T-helper 9 cell (primary cell): ENCODE data around the gene HADH.
A peak's percentile ranks its signal among the peaks of the same experiment; 100 is the strongest.
"Not testable (repeated sequence)": the region's sequence is repeated elsewhere in the genome, so short reads cannot be mapped to it uniquely, and the experiment has no call there.

Experiments
- DNase-seq: peaks from one replicate; pipeline ENCODE4 v3.0.0-alpha.2; 2020

HADH gene

DNA sequence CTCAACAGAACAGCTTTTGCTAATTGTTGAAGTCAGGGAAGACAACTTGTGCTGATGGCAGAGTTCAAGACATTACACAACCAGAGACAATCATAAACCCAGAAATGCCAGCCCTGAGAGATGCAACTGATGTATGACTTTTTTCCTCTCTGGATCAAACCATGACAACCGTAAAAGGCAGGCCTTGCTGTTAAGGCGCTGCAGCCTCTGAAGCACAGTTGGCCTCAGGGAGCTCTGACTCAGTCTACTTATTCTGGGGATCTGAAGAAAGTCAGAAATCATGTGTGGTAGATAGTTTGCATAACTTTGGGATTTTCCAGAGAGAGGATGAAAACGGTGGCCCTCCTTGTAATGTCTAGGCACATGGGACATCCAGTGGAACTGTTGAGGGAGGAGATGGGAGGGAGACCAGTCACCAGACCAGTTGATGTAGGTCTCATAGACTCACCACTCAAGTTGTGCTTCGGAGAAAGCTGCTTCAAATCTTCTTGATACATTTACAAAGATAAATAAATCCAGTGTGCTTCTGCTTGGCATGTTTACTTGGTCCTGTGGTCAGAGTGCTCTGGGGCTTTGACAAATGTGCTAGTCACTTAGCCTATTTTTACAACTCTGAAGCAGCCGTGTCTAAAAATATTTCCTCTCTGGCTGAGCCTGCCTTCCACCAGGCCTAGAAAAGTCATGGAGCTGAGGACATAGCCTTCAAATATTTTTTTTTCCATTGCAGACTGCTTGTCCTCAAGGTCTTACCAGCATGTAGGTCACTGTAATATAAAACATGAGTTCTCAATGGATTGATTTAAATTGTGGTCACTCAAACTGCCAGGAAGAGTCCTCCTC is 7.5 kb downstream of the HADH start:
- DNase-seq: no peak

DNA sequence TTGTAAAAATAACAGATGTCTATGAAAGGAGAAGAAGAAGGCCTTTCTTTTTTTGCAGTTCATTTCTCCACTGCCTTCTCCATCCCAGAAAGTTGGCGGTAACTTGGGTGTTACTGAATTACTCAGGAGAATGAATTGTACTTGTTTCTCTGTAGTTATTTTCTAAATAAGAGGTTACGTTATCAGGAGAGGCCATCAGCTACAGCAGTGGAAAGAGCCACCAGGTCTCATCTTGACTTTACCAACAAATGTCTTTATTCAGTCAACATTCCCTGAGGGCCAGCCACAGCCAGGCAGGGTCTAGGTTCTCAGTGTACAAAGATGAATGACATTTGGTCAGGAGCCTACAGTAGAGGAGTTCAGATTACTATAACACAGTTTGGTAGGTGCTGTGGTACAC is 8.1 kb downstream of the HADH start:
- DNase-seq: no peak

DNA sequence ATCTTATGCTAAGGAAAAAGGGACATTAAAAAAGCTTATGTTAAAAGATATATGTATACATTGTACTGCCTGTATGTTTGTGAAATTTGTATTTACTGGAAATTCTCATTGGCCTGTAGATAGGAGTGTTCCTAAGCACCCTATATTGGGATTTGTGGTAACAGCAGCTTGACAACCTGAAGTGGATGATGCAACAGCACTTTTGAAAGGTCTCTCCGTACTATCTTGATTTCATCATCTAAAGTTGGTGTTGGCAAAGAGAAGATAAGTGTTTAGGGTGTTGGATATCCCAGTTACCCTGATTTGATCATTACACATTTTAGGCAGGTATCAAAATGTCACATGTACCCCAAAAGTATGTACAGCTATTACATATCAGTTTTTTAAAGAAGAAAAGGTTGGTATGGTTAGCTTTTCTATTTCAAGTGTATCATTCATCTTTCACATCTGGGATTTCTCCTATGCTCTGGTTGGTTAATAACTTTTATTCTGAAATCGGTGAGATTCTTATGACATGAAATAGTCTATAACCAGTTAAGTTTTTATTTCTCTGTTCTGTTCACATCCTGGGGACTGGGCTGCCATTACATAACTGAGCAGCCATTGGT is 10.3 kb downstream of the HADH start:
- DNase-seq: no peak

DNA sequence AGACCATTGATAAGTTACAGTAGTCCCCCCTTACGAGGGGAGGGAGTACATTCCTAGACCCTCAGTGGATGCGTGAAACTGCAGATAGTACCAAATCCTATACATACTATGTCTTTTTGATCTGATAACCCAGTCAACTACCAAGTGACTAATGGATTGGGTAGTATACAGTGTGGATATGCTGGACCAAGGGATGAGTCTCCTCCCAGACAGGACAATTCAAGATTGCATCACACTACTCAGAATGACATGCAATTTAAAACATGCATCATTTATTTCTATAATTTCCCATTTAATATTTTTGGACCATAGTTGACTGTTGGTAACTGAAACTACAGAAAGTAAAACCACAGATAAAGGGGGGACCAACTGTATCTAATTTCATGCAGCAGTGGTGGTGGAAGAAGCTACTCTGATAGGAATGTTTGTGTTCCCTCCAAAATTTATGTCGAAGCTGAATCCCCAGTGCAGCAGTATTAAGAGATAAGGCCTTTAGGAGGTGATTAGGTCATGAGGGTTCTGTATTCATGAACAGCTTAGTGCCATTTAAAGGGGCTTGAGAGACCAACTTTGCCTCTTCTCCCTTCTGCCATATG is 11.9 kb downstream of the HADH start:
- DNase-seq: no peak

DNA sequence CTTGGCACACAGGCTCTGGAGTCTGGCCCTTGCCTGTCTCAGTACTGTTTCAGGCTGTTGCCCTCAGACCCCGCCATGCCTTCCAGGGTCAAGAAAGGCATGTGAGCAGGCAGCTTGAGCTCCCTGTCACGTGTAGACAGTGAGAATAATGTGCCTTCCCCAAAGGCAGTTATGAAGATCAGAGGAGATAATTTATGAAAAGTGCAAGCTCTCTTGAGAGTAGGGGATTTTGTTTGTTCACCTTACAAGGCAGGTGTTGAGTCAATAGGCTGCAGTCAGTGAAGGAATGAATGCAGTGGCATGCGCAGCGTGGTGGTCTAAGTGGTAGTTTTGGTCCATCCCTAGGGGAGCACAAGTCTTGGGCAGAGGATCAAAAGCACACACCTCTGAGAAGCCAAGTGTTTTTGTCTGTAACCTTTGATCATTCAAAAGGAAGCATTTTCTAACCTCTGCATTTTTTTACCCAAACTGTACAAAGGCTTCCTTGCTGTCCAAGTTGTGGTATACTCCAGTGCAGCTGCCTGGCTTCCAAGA is 14.4 kb downstream of the HADH start:
- DNase-seq: no peak

DNA sequence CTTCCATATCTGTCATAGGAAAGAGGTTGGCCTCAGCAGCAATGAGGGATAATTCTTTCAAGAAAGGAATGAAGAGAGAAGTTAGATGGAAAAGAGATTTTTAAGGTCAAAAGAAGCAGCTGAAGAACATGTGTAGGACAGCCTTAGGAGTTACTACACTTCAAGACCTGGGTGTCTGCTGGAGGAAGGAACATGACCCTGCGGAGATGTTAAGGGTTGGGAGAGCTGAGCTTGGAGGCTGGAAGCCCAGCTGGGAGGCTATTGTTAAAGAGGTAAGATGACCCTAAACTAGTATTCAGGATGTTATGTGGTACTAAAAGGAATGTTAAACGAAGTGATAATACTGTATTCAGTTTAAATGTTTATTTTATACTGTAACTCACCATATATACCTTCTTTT is 15.0 kb downstream of the HADH start:
- no peak for DNase-seq

DNA sequence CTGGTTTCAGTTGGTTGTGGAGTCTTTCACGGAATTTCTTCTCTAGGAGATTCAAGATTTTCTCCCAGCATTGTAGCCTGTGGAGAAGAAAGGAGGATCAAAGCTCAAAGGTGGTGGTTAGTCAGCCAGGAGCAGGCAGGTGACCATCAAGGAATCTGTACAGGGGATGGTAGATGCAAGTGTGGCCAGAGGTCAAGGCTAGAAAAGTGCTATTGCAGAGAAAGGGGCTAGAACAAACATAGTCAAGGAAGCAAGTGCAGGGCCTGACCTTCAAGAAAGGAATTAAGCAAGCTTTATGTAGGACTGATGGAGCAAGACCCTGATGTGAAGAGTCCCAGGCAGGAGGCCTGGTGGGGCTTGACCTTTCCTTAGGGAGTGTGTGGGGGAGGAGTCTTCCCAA is 16.1 kb downstream of the HADH start:
- no peak for DNase-seq

DNA sequence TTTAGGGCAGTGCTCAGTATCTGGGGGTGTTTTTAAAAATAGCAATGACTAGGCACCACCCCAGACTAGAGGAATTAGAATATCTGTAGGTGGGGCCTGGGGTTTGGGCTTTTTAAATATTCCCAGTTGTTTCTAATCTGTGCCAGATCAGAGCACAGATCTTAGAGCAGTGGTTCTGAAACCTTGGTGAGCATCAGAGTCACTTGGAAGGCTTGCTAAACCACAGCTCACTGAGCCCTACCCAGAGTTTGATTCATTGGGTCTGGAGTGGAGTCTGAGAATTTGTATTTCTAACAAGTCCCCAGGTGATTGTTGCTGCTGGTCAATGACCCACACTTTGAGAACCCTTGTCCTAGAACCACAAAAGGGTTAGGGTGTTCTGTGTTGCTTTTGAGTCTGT is 16.7 kb downstream of the HADH start:
- DNase-seq: no peak

DNA sequence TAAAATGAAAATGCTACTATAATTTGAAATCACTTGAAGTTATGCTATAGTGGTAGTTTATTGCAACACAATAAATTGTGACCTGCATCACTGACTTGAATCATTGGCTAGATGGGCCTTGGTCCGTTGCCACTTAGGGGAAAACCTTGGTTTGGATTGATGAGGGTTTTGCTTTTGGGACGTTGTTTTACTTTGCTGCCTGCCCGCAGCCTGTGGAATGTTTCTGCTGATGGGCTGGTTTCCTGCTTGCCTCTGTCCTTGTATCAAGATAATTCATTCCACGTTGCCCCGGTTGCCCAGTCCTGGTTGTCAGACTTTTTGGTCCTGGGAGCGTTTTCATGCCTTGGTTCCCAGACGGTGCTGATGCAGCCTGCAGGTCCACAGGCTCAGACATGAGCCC is 18.3 kb downstream of the HADH start:
- DNase-seq: no peak

DNA sequence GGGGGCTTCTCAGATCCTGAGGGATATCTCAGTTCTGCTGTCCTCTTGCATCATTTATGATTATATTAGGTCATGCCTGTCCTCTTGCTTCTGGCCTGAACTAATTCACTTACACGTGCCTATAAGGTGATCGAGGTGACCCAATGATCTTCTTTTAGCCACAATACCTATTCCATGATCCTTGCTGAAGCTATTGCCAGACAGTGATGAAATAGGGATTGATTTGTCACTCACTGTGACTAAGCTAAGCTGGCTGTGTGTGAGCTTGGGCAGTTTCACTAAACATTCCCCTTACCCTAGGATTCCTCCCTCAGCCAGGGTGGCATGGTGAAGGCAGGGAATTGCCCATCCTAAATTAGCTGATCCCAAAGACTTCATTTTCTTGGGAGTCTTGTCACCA is 19.0 kb downstream of the HADH start:
- no peak for DNase-seq

DNA sequence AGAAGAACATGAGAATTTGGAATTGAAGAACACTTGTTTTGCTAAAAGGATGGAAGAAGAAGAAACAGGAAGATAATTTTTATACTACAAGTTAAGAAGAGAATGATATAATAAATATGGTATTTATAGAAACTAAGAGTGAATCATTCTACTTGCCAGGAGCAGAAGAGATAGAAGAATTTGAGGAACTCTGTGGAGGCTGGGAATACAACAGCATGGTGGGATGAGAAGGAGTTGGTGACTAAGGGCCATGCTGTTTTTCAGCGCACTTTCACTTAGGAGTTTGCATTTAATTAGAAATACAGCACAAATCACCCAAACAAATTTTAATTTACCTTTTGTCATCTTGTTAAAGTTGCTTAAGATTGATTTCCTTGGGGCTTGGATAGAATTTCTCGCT is 20.5 kb downstream of the HADH start:
- no peak for DNase-seq

DNA sequence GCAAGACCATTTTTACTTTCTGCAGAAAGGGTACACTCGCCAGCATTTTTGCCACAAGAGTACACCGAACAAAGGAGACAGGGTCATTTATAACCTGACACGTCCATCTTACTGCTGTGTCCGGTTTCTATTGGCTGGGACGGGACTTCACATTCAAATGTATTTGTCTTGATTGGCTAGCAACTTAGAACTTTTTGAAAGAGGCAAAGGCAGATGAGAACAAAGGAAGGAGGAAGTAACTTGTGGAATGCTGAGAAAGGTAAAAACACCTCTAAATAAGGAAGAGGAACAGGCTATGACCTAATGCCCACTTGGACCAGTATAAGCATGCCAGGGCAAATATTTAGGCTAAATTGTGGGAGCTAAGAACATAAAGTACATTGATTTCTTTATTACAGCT is 22.7 kb downstream of the HADH start:
- not testable (repeated sequence) for DNase-seq

DNA sequence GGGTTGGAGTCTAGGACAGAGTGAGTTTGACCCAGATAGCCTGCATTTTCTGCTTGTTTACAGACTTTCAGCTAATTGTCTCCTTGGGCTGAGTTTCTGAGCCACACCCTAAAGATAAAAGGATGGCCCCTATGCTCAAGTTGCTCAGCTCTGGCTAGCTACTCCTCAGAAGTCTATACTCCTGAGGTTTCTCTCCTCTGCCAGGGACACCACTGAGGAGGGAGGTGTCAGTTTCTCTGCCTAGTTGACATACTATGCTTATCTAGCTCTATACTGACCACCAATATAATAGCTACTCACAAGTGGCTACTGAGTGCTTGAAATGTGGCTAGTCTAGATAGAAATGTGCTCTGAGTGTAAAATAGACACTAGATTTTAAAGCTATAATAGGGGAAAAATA is 23.6 kb downstream of the HADH start:
- DNase-seq: no peak

DNA sequence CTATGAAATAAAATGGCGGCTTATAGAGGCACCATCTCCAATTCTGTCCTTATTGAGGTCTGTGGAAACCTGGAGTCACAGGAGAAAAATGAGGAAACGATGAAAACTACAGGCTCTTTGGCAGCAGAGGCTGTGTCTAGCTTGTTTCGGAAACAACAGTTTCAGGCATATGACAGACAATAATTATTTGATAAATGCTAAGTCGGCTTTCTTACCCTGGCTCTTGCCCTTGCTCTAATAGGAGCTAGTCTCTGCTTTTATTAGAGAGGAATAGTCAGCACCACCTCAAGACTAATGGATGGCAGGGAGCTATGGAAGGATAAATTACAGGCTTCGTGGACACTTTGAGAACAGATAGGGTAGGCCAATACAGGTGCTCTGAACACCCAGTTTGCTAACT is 24.3 kb downstream of the HADH start:
- no peak for DNase-seq

DNA sequence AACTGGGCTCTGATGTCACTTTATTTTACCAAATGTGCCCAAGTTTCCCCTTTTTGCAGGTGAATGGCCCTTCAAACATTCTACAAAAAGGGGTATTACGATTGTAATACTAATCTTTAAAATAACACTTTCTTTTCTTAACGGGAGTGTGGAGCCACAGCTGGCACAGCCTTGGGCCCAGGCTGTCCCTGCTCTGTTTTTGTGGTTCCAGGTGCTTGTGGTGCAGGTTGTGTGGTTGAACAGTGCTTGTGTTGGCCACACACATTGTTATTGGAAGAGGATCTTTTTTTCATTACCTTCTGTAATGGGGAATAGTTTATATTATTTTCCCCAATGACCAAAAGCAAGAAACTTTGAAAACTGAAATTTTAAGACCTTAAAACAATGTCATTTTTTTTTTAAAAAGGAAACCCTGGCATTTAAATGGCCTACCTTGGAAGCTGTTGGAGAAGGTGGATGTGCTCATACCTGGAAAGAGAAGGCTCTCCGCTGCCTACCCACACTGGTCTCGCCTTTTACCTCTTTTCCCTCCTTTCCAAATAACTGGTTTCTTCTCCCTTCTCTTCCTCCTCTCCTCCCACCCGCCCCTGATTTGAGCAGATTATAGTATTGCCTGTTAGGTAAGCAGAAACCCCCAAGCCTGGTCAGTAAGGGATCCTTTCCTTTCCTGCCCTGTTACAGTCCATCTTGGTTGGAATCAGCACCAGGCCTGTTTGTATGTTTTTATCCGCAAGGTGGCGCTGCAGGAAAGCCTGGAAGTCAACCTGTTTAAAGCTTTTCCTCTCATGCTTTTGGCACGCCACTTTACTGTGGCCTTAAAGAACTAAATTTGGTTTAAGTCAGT is 28.6 kb downstream of the HADH start:
- peak; percentile 82 for DNase-seq

DNA sequence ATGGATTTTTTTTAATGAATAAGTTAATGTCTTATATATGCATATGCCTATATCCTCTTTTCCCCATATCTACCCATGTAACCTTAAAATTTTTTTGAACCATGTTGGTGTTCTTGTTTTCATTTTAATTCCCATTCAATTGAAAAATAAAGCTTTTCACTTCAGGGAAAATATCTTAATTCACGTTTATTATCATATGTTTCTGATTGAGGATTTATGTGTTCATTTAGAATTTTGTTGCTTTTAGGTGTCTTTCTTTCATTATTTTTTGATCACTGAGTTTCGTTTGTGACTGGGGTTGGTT is 29.1 kb downstream of the HADH start:
- DNase-seq: no peak

DNA sequence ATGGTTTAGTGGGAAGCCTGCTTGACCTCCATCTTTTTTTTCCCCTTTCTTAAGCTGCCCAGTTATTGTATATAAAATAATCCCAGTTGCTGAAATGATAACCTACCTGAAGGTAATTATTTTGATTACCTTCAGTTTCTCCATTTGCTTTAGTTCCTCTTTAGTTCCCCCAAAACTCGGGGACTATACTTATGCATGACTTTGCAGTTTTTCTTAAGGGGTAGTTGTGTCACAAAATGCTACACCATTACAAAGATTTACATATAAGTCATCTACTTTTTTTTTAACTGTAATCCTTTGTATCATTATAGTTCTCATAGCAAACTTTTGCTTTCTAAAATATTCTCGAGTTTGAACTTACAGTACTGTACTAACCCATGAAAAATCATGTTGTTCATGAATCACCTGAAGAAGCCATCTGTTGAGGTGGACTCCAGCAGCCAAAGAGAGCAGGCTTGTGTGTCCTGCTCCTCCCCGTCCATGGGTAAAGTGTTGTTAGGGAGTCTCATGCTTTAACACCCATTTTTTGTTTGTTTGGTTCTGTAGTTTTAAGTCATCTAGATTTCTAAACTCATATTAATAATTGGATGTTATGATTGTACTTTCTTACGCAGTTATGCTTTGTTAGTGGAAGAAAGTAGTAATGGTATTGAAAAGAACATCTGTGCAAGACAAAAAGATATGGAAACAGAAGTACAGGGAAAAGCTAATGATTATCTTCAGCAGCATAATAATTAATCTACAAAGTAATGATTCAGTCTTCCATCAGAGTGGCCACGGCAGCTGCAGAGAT is 34.6 kb downstream of the HADH start:
- DNase-seq: no peak

DNA sequence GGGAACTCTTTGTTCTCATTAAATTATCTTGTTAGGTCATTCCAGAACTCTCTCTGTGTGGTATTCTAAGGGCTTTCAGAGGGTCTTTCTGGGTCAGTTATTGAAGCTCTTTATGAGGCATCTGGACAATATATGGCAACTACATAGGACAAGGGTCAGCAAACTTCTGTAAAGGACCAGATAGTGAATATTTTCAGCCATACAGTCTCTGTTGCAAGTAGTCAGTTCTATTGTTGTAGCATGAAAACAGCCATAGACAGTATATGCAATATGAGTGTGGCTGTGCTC is 35.1 kb downstream of the HADH start:
- no peak for DNase-seq

DNA sequence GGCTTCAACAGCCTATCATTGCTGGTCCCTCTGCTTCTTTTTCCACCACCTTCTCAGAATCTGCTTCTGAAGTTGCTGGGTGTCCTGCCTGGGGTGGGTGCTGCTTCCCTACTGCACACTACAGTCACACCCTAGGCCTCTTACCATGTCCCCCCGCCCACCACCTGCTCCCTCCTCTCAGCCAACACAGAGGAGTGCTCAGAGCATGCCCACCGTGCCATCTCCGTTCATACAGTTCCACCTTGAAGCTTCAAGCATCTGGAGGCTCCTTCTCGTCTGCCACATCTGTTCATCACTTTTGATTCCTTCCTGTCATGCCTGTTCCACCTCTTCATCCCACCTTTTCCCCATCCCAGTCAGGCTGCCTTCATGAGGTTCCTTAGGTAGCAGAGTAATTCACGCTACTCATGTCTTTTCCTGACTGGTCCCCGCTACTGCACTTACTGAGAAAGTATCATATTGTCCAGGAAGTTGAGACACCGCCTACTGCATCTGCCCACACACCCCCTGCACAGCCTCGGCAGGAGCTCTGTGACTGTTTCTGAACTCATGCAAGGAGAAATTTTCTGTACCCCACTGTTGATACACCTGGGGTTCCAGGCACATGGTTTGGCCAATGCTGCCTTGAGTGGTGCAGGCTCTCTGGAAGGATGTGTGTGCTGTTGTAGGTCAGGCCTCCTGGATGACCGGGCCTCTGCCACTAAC is 39.5 kb downstream of the HADH start:
- no peak for DNase-seq

DNA sequence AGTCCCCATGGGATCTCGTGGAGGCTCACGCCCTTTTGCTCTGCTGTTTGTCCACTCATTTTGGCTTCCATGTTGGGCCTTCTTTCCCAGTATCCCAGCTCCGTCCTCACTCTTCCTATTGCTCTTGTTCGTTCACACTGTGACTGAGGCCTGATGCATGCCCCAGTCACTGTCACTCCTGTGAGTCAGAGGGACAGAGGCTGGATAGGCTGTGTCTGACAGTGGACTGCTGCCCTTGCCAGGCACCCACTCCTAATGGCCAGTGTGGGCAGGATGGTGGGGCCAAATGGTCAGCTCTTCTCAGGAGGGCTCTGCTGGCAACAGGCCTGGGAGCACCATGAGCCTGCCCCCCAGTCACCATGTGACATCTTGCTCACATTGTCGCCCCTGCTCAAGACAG is 40.0 kb downstream of the HADH start:
- DNase-seq: no peak

DNA sequence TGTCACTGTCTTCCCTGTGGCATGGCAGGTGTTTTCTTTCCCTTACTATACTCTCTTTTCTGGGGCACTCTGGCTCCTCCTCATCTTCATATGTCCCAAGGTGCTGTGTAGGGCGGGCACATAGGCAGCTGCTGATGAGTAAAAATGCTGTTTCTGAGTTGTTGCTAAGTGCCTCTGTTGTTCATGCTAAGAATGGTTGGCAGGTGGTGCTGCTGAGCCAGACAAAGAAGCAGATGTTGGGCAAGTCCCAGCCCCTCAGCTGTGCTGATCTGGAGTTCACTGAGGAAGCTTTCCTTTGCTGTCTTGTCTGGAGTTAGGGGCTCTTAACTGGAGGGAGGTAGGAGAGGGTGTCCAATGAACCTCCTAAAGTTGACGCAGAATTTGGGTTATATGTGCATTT is 40.6 kb downstream of the HADH start:
- peak; percentile 42 for DNase-seq

DNA sequence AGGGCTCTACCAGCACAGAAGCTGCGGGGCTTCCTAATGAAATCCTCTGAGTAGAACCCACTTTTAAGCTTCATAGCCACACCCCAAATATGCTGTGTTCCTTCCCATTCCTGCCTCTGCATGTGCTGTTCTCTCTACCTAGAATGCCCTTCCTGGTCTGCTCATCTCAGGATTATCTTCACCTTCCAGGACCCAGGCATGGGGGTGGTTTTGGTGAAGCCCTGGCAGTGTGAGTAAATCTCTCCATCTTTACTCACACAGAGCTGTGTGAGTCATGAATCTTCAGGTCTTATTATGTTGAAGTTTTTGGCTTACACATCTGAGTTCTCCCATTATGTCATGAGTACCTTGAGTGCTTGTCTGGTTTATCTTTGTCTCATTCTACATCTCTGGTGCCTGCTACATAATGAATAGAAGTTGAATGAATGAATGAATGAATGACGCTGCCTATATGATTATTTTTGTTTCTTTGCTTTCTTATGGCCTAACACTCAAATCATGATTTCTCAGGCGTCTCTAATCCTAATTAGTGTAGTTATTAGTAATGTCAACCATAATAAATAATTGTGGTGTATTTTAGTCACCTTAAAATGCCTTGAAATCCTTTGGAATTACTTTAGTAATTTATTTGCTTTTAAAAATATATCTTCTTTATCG is 41.9 kb downstream of the HADH start:
- no peak for DNase-seq
